Measurements from ENCODE around the gene BLNK. TPM values are rescaled to one million over a fixed set of nuclear protein-coding genes. Genes with fewer than 3 reads are reported as not detected.
A peak's percentile ranks its signal among the peaks of the same experiment; 100 is the strongest.

Gene BLNK
- total and polyA plus RNA-seq, 11 donors, result 0.25 to 11.1 (median 0.89) TPM; not detected in 1

- intact Hi-C loops (cut with DNase I), result no loop called here
- H3K27me3 ChIP-seq, result peaks cover 0 to 13% (median 0%) of the 10 kb centered on the region in 9 donors
- no peak overlapping the region for H3K4me3 ChIP-seq
- H3K9me3 ChIP-seq, result no peaks in the 10 kb centered on the region
- H3K4me1 ChIP-seq, result peaks cover 0 to 15% (median 0%) of the 10 kb centered on the region in 12 donors
- no peak overlapping the region for H3K27ac ChIP-seq
- H3K36me3 ChIP-seq, result no peaks in the 10 kb centered on the region
- 50 to 84% (median 75%) methylated on average over 1 of the region's 1 CpG for WGBS, 4 donors
- ATAC-seq (no peak), DNase-seq (no peak)
- TF ChIP-seq POLR2A (IDR thresholded peaks at IDR 0.05), result no peak
- TF ChIP-seq, protein P1, sequence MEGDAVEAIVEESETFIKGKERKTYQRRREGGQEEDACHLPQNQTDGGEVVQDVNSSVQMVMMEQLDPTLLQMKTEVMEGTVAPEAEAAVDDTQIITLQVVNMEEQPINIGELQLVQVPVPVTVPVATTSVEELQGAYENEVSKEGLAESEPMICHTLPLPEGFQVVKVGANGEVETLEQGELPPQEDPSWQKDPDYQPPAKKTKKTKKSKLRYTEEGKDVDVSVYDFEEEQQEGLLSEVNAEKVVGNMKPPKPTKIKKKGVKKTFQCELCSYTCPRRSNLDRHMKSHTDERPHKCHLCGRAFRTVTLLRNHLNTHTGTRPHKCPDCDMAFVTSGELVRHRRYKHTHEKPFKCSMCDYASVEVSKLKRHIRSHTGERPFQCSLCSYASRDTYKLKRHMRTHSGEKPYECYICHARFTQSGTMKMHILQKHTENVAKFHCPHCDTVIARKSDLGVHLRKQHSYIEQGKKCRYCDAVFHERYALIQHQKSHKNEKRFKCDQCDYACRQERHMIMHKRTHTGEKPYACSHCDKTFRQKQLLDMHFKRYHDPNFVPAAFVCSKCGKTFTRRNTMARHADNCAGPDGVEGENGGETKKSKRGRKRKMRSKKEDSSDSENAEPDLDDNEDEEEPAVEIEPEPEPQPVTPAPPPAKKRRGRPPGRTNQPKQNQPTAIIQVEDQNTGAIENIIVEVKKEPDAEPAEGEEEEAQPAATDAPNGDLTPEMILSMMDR (IDR thresholded peaks at IDR 0.05), result no peak
Measured at GRCh38 chr10:96276831-96277230, 5.5 kb upstream of the BLNK start.

GRCh38 chr10:96276426-96276825, 5.1 kb upstream of the BLNK start:
- no peaks in the 10 kb centered on the region for H3K9me3 ChIP-seq
- intact Hi-C loops (cut with DNase I), result no loop called here
- DNase-seq, result no peak
- no peak overlapping the region for H3K4me3 ChIP-seq
- whole genome bisulfite sequencing, 4 donors, result 79 to 94% (median 85%) methylated on average over 6 of the region's 6 CpGs
- ATAC-seq, result no peak
- H3K36me3 ChIP-seq, result no peaks in the 10 kb centered on the region
- peaks cover 0 to 19% (median 1%) of the 10 kb centered on the region in 12 donors for H3K4me1 ChIP-seq
- peaks cover 0 to 13% (median 0%) of the 10 kb centered on the region in 9 donors for H3K27me3 ChIP-seq
- no peak for TF ChIP-seq POLR2A (IDR thresholded peaks at IDR 0.05)
- TF ChIP-seq, protein P1 (IDR thresholded peaks at IDR 0.05), result no peak
- no peak overlapping the region for H3K27ac ChIP-seq

DNA sequence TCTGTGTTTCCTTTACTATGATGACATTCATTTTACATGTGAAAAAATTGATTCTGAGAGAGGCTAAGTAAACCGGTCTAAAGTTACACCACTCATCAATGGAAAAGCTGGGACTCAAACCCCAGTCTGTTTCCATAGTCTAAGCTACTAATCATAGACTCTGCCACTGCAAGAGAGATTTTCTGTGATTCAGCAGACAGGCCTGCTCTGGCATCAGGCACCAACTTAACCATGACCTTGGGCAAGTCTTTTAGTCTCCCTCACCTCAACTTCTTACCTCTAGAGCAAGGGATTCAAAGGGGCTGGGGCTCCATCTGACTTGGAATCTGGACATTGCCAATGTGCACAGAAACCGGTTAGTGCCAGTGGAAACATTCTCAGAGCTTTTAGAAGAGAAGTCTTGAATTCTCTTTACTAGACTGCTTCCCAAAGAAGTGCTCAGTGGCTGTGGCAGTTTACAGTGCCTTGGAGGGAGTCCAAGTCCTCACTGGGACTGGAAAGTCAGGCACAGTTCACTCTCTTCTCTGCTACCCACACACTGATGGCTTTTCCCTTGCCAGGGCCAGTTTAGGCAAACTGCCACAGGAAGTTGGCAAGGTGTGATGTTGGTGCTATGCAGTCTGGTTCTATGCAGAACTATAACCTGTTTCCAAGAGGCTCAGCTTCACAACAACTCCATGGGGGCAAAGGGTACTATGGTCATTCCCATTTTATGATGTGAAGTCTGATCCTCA, 4.5 kb upstream of the BLNK start:
- peak in 4 of 5 donors; percentile 46 to 79 (median 61) for DNase-seq
- H3K27ac ChIP-seq, result peak overlapping the region in 2 of 12 donors; percentile 18 to 27

More for the DNA sequence above, 4.5 kb upstream of the BLNK start:
- H3K9me3 ChIP-seq, result no peaks in the 10 kb centered on the region
- peaks cover 0 to 25% (median 1%) of the 10 kb centered on the region in 12 donors for H3K4me1 ChIP-seq
- peak; percentile 81 to 90 (median 88) for ATAC-seq
- no peaks in the 10 kb centered on the region for H3K36me3 ChIP-seq
- TF ChIP-seq, protein P1 (IDR thresholded peaks at IDR 0.05), result no peak
- TF ChIP-seq POLR2A (IDR thresholded peaks at IDR 0.05), result no peak
- 77 to 88% (median 80%) methylated on average over 2 of the region's 2 CpGs for WGBS, 4 donors
- peaks cover 0 to 10% (median 0%) of the 10 kb centered on the region in 9 donors for H3K27me3 ChIP-seq
- no peak overlapping the region for H3K4me3 ChIP-seq
- intact Hi-C loops (cut with DNase I), result no loop called here
